Measurements from ENCODE around the gene TTBK2. TPM values are rescaled to one million over a fixed set of nuclear protein-coding genes. Genes with fewer than 3 reads are reported as not detected.
A peak's percentile ranks its signal among the peaks of the same experiment; 100 is the strongest.

The TTBK2 gene
- total RNA-seq, 1 donor: 15.2 TPM

- Histone ChIP-seq H3K27me3 (ENCODE audit: insufficient read depth, low read length) (no peaks in the 10 kb centered on the region), H2AFZ (ENCODE audit: low read length) (peak overlapping the region; percentile 25), H3K36me3 (ENCODE audit: insufficient read depth, low read length) (no peaks in the 10 kb centered on the region), H3K4me3 (ENCODE audit: insufficient read depth, low read length) (no peak overlapping the region), H3K79me2 (ENCODE audit: insufficient read depth, low read length) (no peaks in the 10 kb centered on the region), H4K20me1 (ENCODE audit: insufficient read depth, low read length) (no peaks in the 10 kb centered on the region), H3K4me1 (ENCODE audit: insufficient read depth, low read length) (peaks cover 2% of the 10 kb centered on the region), H3K4me2 (ENCODE audit: insufficient read depth, low read length) (no peak overlapping the region), H3K9me3 (ENCODE audit: low read depth, low read length) (no peaks in the 10 kb centered on the region), H3K27ac (ENCODE audit: low read depth, low read length) (no peak overlapping the region)
- TF ChIP-seq, protein P1, sequence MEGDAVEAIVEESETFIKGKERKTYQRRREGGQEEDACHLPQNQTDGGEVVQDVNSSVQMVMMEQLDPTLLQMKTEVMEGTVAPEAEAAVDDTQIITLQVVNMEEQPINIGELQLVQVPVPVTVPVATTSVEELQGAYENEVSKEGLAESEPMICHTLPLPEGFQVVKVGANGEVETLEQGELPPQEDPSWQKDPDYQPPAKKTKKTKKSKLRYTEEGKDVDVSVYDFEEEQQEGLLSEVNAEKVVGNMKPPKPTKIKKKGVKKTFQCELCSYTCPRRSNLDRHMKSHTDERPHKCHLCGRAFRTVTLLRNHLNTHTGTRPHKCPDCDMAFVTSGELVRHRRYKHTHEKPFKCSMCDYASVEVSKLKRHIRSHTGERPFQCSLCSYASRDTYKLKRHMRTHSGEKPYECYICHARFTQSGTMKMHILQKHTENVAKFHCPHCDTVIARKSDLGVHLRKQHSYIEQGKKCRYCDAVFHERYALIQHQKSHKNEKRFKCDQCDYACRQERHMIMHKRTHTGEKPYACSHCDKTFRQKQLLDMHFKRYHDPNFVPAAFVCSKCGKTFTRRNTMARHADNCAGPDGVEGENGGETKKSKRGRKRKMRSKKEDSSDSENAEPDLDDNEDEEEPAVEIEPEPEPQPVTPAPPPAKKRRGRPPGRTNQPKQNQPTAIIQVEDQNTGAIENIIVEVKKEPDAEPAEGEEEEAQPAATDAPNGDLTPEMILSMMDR (IDR thresholded peaks at IDR 0.05; ENCODE audit: extremely low read depth, low read depth, low read length): peak; percentile 95
- DNase-seq (ENCODE audit: insufficient read length, low spot score, missing footprints): peak; percentile 92
Observed at GRCh38 chr15:42704492-42704926, 216.1 kb downstream of the TTBK2 start.

GRCh38 chr15:42696626-42697025 lies 224.0 kb downstream of the TTBK2 start:
- Histone ChIP-seq H3K9me3 (ENCODE audit: low read depth, low read length) (no peaks in the 10 kb centered on the region), H4K20me1 (ENCODE audit: insufficient read depth, low read length) (no peaks in the 10 kb centered on the region), H3K36me3 (ENCODE audit: insufficient read depth, low read length) (no peaks in the 10 kb centered on the region), H3K4me1 (ENCODE audit: insufficient read depth, low read length) (no peaks in the 10 kb centered on the region), H3K4me2 (ENCODE audit: insufficient read depth, low read length) (no peak overlapping the region), H3K27me3 (ENCODE audit: insufficient read depth, low read length) (no peaks in the 10 kb centered on the region), H2AFZ (ENCODE audit: low read length) (no peak overlapping the region), H3K4me3 (ENCODE audit: insufficient read depth, low read length) (no peak overlapping the region), H3K79me2 (ENCODE audit: insufficient read depth, low read length) (no peaks in the 10 kb centered on the region), H3K27ac (ENCODE audit: low read depth, low read length) (no peak overlapping the region)
- TF ChIP-seq, protein P1 (IDR thresholded peaks at IDR 0.05; ENCODE audit: extremely low read depth, low read depth, low read length): no peak
- no peak for DNase-seq (ENCODE audit: insufficient read length, low spot score, missing footprints)

- TF ChIP-seq, protein P1 (IDR thresholded peaks at IDR 0.05; ENCODE audit: extremely low read depth, low read depth, low read length): no peak
- DNase-seq (ENCODE audit: insufficient read length, low spot score, missing footprints): no peak
- Histone ChIP-seq H2AFZ (ENCODE audit: low read length) (no peak overlapping the region), H3K36me3 (ENCODE audit: insufficient read depth, low read length) (no peaks in the 10 kb centered on the region), H3K4me2 (ENCODE audit: insufficient read depth, low read length) (no peak overlapping the region), H3K79me2 (ENCODE audit: insufficient read depth, low read length) (no peaks in the 10 kb centered on the region), H4K20me1 (ENCODE audit: insufficient read depth, low read length) (no peaks in the 10 kb centered on the region), H3K27ac (ENCODE audit: low read depth, low read length) (no peak overlapping the region), H3K27me3 (ENCODE audit: insufficient read depth, low read length) (no peaks in the 10 kb centered on the region), H3K9me3 (ENCODE audit: low read depth, low read length) (no peaks in the 10 kb centered on the region), H3K4me1 (ENCODE audit: insufficient read depth, low read length) (no peaks in the 10 kb centered on the region), H3K4me3 (ENCODE audit: insufficient read depth, low read length) (no peak overlapping the region)
Observed at GRCh38 chr15:42695527-42696071, 225.0 kb downstream of the TTBK2 start.

DNA sequence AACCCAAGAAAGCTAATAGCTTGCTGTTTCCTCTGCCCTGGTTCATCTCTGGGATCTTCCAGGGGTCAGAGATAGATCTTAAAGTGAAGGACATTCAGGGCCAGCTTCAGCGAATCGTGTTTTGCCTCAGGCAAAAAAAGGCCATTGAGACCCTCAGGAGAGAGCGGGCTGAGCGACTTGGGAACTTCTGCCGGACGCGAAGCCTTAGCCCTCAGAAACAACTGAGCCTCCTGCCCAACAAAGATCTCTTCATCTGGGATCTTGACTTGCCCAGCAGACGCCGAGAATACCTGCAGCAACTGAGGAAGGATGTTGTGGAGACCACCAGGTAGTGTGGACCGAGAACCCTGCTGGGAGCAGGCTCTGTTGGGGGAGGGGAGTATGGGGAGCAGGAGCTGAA lies 226.2 kb downstream of the TTBK2 start:
- H4K20me1 ChIP-seq (ENCODE audit: insufficient read depth, low read length): no peaks in the 10 kb centered on the region
- H3K27ac ChIP-seq (ENCODE audit: low read depth, low read length): no peak overlapping the region
- TF ChIP-seq, protein P1 (IDR thresholded peaks at IDR 0.05; ENCODE audit: extremely low read depth, low read depth, low read length): no peak
- no peak overlapping the region for H2AFZ ChIP-seq (ENCODE audit: low read length)
- H3K36me3 ChIP-seq (ENCODE audit: insufficient read depth, low read length): no peaks in the 10 kb centered on the region
- no peak overlapping the region for H3K4me2 ChIP-seq (ENCODE audit: insufficient read depth, low read length)
- H3K9me3 ChIP-seq (ENCODE audit: low read depth, low read length): no peaks in the 10 kb centered on the region
- H3K4me1 ChIP-seq (ENCODE audit: insufficient read depth, low read length): no peaks in the 10 kb centered on the region
- no peak for DNase-seq (ENCODE audit: insufficient read length, low spot score, missing footprints)
- H3K27me3 ChIP-seq (ENCODE audit: insufficient read depth, low read length): no peaks in the 10 kb centered on the region
- H3K4me3 ChIP-seq (ENCODE audit: insufficient read depth, low read length): no peak overlapping the region
- H3K79me2 ChIP-seq (ENCODE audit: insufficient read depth, low read length): no peaks in the 10 kb centered on the region

Data from osteoblast (primary cell).